Thyroid gland (tissue), 4 donors: ENCODE data around the gene OLFM2.

Experiments
- POLR2A ChIP-seq, 2 donors: fragments of 450-650 bp; IDR thresholded peaks; one replicate each; pipeline ENCODE4 v1.6.1; 2017; ENCODE audit warnings: antibody characterized with exemption in 2 of 2, mild to moderate bottlenecking in 2 of 2, moderate library complexity in 1 of 2
- TF ChIP-seq, protein P1 (sequence below), 6 experiments: fragments of 200-600 bp in 3 of 6; fragments of 450-650 bp in 3 of 6; sonication (generic) in 3 of 6; IDR thresholded peaks; one replicate each; pipeline ENCODE4 v1.5.1; 2016 to 2019; ENCODE audit warnings: antibody characterized with exemption in 6 of 6, mild to moderate bottlenecking in 2 of 6, inconsistent platforms in 1 of 6, moderate library complexity in 1 of 6

GRCh38 chr19:9823816-9824215 lies 112.5 kb downstream of the OLFM2 start:
- TF ChIP-seq, protein P1, sequence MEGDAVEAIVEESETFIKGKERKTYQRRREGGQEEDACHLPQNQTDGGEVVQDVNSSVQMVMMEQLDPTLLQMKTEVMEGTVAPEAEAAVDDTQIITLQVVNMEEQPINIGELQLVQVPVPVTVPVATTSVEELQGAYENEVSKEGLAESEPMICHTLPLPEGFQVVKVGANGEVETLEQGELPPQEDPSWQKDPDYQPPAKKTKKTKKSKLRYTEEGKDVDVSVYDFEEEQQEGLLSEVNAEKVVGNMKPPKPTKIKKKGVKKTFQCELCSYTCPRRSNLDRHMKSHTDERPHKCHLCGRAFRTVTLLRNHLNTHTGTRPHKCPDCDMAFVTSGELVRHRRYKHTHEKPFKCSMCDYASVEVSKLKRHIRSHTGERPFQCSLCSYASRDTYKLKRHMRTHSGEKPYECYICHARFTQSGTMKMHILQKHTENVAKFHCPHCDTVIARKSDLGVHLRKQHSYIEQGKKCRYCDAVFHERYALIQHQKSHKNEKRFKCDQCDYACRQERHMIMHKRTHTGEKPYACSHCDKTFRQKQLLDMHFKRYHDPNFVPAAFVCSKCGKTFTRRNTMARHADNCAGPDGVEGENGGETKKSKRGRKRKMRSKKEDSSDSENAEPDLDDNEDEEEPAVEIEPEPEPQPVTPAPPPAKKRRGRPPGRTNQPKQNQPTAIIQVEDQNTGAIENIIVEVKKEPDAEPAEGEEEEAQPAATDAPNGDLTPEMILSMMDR (IDR thresholded peaks at IDR 0.05) = no peak
- no peak for TF ChIP-seq POLR2A (IDR thresholded peaks at IDR 0.05)
